ENCODE results near the gene PHC3.

PHC3 gene

GRCh38 chr3:170076715-170077238 lies 104.8 kb downstream of the PHC3 start:
- no peak for DNase-seq

DNA sequence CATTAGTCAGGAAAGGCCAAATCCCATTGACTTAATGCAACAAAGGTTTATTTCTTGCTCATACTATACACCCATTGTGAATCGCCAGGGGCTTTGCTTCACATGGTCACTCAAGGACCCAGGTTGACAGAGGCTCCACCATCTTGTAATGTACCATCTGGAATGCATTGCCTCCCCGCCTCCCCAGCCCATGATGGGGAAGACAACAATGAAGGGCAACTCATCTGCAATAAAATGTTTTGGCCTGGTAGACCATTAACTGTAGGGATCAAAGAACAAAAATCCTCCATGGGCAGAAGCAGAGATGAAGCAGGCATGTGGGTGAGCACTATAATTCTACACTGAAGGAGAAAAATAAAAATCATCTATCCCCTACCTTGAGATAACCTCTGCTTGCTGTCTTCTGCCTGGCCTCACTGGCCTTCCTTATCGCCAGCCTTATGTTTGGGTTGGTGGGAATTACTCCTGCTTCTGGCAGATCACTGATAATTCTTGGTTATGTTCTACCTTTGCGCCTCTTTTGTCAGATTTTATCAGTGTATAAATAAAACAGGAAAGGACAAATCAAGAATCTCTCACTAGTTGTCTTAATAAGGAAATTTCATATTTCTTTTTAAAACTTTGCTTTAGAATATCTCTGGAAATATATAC lies 106.0 kb downstream of the PHC3 start:
- DNase-seq, result no peak

GRCh38 chr3:170064108-170064507 lies 117.4 kb downstream of the PHC3 start:
- no peak for DNase-seq

- DNase-seq, result no peak
Observed at GRCh38 chr3:170063691-170064090, 117.8 kb downstream of the PHC3 start.

- DNase-seq, result no peak
Observed at GRCh38 chr3:170062769-170063168, 118.8 kb downstream of the PHC3 start.

DNA sequence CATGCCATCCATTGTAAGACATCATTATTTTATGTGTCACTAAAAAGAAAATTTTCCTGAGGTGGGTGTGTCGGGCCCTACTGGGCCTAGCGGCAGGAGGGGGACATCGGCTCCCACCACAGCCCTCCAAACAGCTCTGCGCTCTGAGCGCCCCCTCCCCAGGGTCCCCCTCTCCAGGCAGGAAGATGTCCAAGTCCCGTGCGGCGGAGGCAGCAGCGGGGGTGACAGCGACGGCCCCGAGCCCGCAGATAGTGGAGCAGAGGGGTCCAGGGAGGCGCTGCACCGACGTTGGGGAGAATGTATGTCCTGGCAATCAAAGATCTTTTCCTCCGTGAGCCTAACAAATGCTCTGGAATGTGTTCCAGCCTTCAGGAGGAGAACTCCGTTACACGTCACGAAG lies 119.5 kb downstream of the PHC3 start:
- DNase-seq, result no peak

GRCh38 chr3:170059447-170059846 lies 122.1 kb downstream of the PHC3 start:
- no peak for DNase-seq

DNA sequence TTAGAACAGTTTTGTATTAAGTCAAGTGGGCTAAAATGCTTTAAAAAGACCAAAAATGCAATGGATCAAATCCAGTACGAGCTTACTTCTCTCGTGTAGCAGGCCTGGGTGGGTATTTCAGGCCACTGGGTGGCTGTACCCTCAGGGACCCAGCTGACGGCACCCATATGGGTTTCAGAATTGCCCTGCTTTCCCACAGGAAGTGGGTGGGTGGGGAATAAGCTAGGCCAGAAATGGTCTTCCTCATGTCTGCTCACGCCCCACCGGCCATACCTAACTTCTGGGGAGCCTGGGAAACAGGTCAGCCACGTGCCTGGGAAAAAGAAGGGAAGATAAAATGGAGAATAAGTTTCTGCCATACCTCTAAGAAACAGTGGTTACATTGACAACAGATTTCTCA lies 123.4 kb downstream of the PHC3 start:
- no peak for DNase-seq

- no peak for DNase-seq
Observed at GRCh38 chr3:170057550-170057949, 124.0 kb downstream of the PHC3 start.

GRCh38 chr3:170056710-170057454 lies 124.7 kb downstream of the PHC3 start:
- no peak for DNase-seq

DNA sequence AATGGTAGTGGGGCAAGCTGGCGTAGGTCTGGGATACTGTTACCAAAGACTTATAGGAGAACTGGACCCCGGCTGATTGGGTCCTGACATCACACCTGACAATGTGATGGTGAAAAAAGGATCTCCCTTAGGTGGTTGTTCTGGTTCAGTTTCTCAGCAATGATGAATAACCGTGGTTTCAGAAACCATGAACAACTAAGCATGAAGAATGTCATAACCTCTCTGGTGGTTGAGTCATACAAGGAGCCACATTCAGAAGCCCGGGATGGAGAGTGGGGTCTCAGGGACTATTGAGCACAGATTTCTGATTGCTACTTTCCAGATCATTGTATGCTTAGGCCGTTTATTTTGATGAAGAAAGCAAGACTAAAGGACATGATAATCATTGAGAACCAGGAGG lies 126.3 kb downstream of the PHC3 start:
- DNase-seq, result no peak

DNA sequence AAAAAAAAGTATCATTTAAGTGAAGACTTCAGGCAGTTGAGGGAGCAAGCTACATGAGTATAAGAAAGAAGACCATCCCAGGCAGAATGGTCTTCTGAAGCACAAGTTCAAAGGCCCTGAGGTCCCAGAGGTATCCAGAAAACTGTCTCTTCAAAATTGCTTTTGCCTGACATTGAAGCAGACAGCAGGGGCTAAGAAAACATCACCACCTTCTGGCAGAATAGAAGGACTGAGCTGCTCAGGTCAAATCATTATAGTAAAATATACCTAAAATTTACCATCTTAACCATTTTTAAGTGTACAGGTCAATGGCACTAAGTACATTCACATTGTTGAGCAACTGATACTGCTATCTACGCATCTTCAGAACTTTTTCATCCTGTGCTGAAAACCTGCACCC lies 127.3 kb downstream of the PHC3 start:
- no peak for DNase-seq

DNA sequence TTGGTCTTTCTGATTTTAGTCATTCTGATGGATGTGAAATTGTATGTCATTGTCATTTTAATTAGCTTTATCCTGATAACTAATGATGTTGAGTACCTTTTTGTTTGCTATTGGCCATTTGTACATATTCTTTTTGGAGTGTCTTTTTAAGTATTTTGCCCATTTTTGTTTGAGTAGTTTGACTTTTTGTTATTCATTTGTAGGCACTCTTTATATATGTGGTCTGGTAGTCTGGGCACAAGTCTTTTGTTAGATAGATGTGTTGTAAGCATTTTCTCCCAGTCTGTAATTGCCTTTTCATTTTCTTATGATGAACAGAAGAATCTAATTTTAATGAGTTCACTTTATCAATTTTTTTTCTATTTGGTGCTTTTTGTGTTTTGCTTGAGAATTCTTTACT lies 129.1 kb downstream of the PHC3 start:
- no peak for DNase-seq

DNA sequence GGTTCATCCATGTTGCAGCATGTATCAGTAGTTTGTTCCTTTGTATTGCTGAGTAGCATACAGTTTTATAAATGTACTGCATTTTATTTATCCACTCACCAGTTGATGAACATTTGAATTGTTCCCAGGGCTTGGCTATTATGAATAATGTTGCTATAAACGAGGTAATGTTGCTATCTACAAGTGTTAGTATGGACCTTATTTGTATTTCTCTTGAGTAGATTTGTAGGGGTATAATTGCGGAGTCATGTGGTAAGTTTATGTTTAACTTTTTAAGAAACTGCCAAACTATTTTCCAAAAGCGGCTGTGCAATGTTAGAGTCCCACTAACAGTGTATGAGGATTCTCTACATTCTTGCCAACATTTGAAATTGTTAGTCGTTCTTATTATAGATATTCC lies 130.8 kb downstream of the PHC3 start:
- DNase-seq, result no peak

GRCh38 chr3:170049146-170050000 lies 132.2 kb downstream of the PHC3 start:
- no peak for DNase-seq

DNA sequence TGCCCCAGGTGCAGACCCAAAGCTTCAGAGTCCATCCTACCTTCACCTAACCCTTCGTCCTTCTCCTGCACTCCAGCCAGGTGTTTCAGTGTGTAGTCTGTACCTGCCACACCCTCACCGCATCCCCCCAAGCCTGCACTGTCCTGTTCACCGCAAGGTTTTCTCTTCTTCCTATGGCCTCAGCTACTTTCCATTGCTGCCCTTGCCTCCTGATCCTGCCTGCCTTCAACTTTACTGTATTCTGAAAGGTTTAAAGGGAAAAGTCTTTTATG lies 134.5 kb downstream of the PHC3 start:
- DNase-seq, result no peak

DNA sequence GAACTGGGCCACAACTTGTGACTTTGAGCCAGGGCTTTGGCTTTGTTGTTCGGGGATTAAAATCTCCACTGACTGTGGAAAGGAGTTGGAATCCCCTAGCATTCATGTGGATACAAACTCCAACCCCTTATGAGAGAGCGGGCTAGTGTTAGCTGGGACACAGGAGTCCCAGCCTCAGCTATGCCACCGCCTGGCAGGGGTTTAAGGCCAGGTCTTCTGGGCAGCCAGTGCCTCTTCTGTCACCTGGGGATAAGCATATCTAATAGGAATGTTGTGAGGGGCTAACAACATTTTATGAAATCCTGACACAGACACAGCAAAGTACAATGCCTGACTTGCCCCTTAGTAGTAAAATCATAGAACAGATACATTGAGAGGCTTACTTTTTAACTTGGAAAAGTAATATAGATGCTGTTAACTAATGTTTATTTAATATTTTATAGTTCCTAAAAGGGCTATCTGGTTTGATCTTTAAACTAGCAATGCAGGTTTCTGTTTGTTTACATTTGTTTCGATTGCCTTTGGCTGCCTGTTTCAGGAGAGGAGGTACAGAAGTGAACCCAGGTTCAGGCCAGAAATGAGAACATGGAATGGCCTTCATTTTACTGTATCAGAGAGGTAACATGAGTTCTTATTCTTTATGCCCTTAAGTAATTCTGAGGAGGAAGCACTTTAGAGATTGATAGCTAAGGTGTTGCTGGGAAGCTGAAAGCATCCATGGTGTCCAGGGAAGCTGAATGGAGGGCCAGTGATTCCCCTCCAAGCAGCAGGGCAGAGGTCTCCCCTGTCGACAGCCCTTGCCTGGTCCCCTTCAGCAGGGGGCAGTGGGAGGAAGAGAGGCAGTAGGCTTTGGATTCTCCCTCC lies 135.0 kb downstream of the PHC3 start:
- DNase-seq, result no peak

DNA sequence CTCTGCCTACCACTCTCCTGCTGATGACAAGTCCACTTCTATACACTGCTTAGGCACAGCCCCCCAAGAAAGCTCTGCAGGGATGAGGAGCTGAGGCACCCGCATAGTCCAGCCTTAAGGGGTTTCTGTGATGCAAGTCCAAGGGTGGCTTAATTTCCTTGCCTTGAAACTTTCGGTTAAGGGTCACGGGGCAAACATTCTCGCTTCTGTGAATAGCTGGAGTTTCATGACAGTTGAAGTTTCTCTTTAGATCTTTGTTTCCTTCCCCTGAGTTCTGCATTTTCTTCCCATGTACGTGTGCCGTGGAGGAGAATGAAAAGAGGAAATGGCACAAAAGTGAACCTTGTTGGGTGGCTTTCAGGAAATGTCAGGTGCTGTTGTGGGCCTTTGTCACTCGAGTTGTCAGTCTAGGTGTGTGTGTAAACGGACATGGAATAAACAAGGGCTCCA lies 136.7 kb downstream of the PHC3 start:
- DNase-seq, result peak; percentile 72

DNA sequence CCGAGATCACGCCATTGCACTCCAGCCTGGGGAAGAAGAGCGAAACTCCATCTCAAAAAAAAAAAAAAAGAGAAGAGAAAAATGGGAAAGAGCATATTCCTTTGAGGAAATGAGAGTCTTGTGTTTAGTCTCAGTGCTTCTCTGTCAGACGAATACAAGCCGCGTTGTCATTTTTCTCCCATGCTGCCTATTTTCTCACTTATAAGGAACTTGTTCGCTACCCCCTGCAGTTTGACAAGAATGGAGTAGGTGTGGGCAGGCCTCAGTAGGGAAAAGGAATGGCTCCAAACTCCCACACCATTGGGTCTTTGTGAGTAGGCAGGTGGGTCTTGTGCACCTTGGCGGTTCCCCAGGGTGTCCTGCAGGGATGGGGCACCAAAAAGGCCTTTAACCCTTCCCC lies 137.3 kb downstream of the PHC3 start:
- DNase-seq, result no peak

DNA sequence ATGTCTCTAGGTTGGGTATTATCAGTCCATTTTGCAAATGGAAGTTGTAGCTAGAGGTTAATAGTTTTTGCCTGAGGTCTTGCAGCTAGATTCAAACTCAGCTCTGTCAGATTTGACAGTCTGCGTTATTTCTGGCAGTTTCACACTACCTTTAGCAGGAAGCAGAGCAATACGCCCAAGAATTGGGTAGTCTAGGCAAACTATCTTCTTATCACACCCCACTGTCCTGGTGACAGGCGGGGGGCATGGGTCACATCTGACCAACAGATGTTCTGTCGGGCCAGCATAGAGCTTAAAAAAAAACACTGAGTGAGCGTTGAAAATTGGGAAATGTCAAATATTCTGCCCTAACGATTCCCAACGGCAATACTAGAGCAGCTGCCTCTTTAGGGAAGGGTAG lies 138.0 kb downstream of the PHC3 start:
- DNase-seq, result no peak

GRCh38 chr3:170040418-170040817 lies 141.1 kb downstream of the PHC3 start:
- no peak for DNase-seq

GRCh38 chr3:170038434-170039110 lies 143.0 kb downstream of the PHC3 start:
- DNase-seq, result no peak

All from KG1 (cell line).